HG03066 (cell line): Measurements from ENCODE around the gene RNF44.
"Not testable (repeated sequence)": the region's sequence is repeated elsewhere in the genome, so short reads cannot be mapped to it uniquely, and the experiment has no call there.

ENCODE experiments used
- ATAC-seq: cut with Tn5 transposase; IDR thresholded peaks from one replicate; pipeline ENCODE4 v1.9.1; 2021; ENCODE audit warnings: low read depth; ENCODE audit not compliant: unreplicated experiment

RNF44 gene

DNA sequence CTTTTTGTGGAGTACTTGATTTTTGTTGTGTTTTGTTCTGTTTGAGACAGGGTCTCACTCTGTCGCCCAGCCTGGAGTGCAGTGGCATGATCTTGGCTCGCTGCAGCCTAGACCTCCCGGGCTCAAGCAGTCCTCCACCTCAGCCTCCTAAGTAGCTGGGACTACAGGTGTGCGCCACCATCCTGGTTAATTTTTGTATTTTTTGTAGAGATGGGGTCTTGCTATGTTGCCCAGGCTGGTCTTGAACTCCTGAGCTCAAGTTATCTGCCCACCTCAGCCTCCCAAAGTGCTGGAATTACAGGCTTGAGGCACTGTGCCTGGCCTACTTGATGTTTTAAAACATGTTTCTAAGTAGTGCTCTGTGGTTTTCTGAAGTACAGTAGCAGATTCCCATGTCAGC lies 50.0 kb downstream of the RNF44 start:
- ATAC-seq = not testable (repeated sequence)

GRCh38 chr5:176486189-176486757 lies 50.9 kb downstream of the RNF44 start:
- no peak for ATAC-seq

GRCh38 chr5:176485176-176485575 lies 52.0 kb downstream of the RNF44 start:
- ATAC-seq = no peak

GRCh38 chr5:176481711-176482110 lies 55.5 kb downstream of the RNF44 start:
- ATAC-seq = no peak
